Suprapubic skin (tissue), 4 donors: ENCODE measurements around the gene SCNN1G.

ENCODE experiments used
- CTCF ChIP-seq, 2 donors: fragments of 200-600 bp in 1 of 2; fragments of 450-650 bp in 1 of 2; sonication (generic) in 1 of 2; IDR thresholded peaks; one replicate each; pipeline ENCODE4 v1.5.1; 2016 to 2019; ENCODE audit warnings: antibody characterized with exemption in 2 of 2, mild to moderate bottlenecking in 1 of 2, moderate library complexity in 1 of 2
- EP300 ChIP-seq: sonication (generic); formaldehyde crosslinking; IDR thresholded peaks from one replicate; pipeline ENCODE4 v1.6.1; 2017; ENCODE audit warnings: antibody characterized with exemption
- POLR2A ChIP-seq, 2 donors: fragments of 450-650 bp; IDR thresholded peaks; one replicate each; pipeline ENCODE4 v1.6.1; 2017; ENCODE audit warnings: antibody characterized with exemption in 2 of 2, mild to moderate bottlenecking in 2 of 2, moderate library complexity in 2 of 2
- POLR2AphosphoS5 ChIP-seq, 3 donors: sonication (generic); formaldehyde crosslinking; IDR thresholded peaks; one replicate each; pipeline ENCODE4 v1.6.1; 2017; ENCODE audit warnings: antibody characterized with exemption in 3 of 3

DNA sequence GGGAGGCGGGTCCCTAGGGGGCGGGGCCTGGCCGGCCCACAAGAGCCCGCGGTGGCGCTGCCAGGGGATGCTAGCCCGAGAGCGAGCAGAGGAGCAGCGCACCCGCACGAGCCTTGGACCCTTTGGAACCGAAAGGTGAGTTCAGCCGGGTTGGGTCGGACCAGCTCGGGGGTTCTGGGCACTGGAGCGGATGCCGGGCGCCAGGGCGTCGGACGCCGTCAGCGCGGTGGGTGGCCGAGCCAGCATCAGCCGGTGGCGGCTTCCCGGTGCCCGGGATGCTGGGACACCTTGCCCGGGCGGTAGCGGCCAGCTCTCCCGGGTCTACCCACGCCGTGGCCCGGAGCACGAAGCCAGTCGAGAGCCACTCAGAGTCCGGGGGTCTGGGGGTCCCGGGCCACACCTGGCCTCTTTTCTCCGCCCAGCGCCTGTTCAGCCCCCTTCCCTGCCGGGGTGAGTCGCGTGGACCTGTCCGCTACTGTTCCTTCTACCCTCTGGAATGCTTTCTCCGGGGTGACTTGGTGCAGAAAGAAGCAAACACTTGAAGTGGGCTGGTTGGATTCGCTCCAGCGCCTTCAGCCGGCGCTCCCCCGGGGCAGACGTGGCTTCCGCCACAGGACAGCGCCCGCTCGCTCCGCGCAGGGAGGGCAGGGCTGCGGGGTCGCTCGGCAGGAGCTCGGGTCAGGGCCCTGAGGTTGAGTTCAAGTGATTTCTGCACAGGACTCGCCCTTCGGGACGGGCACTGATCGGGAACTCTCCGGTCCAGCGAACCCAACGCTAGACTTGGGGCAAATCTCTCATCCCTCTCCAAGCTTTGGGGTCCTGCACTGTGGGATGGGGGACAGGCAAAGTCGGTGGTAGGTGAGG, at the start of gene SCNN1G:
- TF ChIP-seq POLR2A (IDR thresholded peaks at IDR 0.05): no peak
- no peak for TF ChIP-seq CTCF (IDR thresholded peaks at IDR 0.05)
- TF ChIP-seq POLR2AphosphoS5 (IDR thresholded peaks at IDR 0.05): no peak
- TF ChIP-seq EP300: no peak
